HepG2 (cell line): ENCODE data around the gene ZBTB43. TPM values are rescaled to one million over a fixed set of nuclear protein-coding genes. Genes with fewer than 3 reads are reported as not detected.

Source experiments
- ZMYM2 ChIP-seq: sonication (generic); formaldehyde crosslinking; IDR thresholded peaks from 2 replicates; pipeline ENCODE4 v1.8.0; 2022; ENCODE audit warnings: mild to moderate bottlenecking, missing genetic modification reagents
- ZNF605 ChIP-seq: sonication (generic); formaldehyde crosslinking; IDR thresholded peaks from 2 replicates; pipeline ENCODE4 v1.8.0; 2022; ENCODE audit warnings: mild to moderate bottlenecking, missing genetic modification reagents
- ZNF747 ChIP-seq: sonication (generic); formaldehyde crosslinking; IDR thresholded peaks from 2 replicates; pipeline ENCODE4 v1.8.1; 2023; ENCODE audit warnings: missing genetic modification reagents, mild to moderate bottlenecking, borderline replicate concordance
- ZNF761 ChIP-seq: sonication (generic); formaldehyde crosslinking; conservative IDR thresholded peaks from 2 replicates; pipeline ENCODE4 v1.4.0; 2020; ENCODE audit warnings: mild to moderate bottlenecking, missing genetic modification reagents
- polyA plus RNA-seq, 8 experiments: library from polyadenylated mRNA; depleted of rRNA in 3 of 8; stranded (reverse) in 7 of 8; unstranded in 1 of 8; fragments of >200 nt; fragmentation: Illumina TruSeq in 4 of 8; extraction: Trizol in 4 of 8; gene quantifications; 2 replicates each; pipeline versions ENCODE4 v1.2.1 to v1.2.3, GENCODE V29; 2011 to 2016; ENCODE audit warnings: low read depth in 4 of 8, missing spikeins in 1 of 8, mixed read lengths in 1 of 8; ENCODE audit not compliant: insufficient read depth in 1 of 8
- total RNA-seq, 5 experiments: library from RNA; depleted of rRNA; stranded (reverse); fragments of >200 nt; fragmentation: Illumina TruSeq; extraction: Trizol; gene quantifications; 2 replicates each; pipeline ENCODE4 v1.2.3, GENCODE V29; 2016; ENCODE audit warnings: low read depth in 1 of 5
- TF ChIP-seq, protein P1 (sequence below): sonication (generic); formaldehyde crosslinking; conservative IDR thresholded peaks from 2 replicates; pipeline ENCODE4 v1.4.0; 2020; ENCODE audit warnings: mild to moderate bottlenecking, missing genetic modification reagents, moderate library complexity
- TF ChIP-seq, protein P2 (sequence below): sonication (generic); formaldehyde crosslinking; IDR thresholded peaks from 2 replicates; pipeline ENCODE4 v1.5.0; 2020; ENCODE audit warnings: missing genetic modification reagents
- TF ChIP-seq, protein P3 (sequence below), 2 experiments: sonication (generic) in 1 of 2; formaldehyde crosslinking in 1 of 2; IDR thresholded peaks; 2 replicates each; pipeline versions ENCODE4 v1.4.0 to v1.6.1; 2018 to 2020; ENCODE audit warnings: missing genetic modification reagents in 2 of 2, borderline replicate concordance in 1 of 2, low read depth in 1 of 2, mild to moderate bottlenecking in 1 of 2, missing biosample characterization in 1 of 2
- TF ChIP-seq, protein P4 (sequence below): sonication (generic); formaldehyde crosslinking; IDR thresholded peaks from 2 replicates; pipeline ENCODE4 v1.4.0; 2020; ENCODE audit warnings: mild to moderate bottlenecking, missing genetic modification reagents, borderline replicate concordance
- TF ChIP-seq, protein P5 (sequence below): IDR thresholded peaks from 2 replicates; pipeline ENCODE4 v1.6.1; 2012; ENCODE audit warnings: low read length, improper control_type of control experiment
- TF ChIP-seq, protein P6 (sequence below): sonication (generic); formaldehyde crosslinking; IDR thresholded peaks from 2 replicates; pipeline ENCODE4 v1.5.0; 2020; ENCODE audit warnings: mild to moderate bottlenecking, missing genetic modification reagents

Gene ZBTB43
- total and polyA plus RNA-seq, 2 of the 13 experiments (the other 11 are each of a cell fraction or from before 2014, with no cell fraction given): 7.1 to 31.4 TPM

DNA sequence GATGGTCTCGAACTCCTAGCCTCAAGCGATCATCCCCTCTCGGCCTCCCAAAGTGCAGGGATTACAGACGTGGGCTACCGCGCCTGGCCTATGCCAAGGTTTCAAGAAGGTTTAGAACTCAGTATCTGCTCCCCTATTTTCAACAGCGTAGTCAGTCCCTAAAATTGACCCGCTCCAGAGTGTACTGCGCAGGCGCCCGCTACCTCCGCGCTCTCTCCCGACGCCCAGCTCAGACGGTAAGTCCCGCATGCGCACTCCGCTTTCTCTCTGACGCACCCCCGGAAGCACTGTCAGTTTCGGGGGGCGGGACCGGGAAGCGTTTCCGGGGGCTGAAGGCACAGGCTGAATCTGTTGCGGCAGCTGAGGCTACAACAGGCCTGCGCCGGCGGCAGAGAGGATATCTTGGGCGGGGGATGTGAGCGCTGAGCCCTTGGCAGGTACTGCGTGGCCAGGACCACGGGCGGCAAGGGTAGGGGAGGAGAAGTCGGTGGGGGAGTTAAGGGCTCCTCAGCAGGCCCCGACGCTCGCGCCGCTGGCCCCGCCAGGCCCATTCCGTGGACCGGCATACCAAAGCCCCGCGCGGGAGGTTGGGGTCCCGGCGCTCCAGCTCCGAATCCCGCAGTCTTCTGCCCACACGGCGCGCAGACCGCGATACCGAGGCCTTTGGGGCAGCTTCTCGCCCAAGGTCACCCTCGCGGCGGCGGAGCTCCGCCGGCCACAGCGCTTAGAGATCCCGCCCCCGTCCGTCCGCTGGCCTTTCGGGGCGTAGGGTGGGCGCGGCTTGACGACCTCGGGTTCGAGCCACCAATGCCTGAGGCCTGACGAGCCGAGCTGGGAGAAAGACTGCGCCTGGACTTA, at the start of gene ZBTB43 (continued):
- TF ChIP-seq, protein P1, sequence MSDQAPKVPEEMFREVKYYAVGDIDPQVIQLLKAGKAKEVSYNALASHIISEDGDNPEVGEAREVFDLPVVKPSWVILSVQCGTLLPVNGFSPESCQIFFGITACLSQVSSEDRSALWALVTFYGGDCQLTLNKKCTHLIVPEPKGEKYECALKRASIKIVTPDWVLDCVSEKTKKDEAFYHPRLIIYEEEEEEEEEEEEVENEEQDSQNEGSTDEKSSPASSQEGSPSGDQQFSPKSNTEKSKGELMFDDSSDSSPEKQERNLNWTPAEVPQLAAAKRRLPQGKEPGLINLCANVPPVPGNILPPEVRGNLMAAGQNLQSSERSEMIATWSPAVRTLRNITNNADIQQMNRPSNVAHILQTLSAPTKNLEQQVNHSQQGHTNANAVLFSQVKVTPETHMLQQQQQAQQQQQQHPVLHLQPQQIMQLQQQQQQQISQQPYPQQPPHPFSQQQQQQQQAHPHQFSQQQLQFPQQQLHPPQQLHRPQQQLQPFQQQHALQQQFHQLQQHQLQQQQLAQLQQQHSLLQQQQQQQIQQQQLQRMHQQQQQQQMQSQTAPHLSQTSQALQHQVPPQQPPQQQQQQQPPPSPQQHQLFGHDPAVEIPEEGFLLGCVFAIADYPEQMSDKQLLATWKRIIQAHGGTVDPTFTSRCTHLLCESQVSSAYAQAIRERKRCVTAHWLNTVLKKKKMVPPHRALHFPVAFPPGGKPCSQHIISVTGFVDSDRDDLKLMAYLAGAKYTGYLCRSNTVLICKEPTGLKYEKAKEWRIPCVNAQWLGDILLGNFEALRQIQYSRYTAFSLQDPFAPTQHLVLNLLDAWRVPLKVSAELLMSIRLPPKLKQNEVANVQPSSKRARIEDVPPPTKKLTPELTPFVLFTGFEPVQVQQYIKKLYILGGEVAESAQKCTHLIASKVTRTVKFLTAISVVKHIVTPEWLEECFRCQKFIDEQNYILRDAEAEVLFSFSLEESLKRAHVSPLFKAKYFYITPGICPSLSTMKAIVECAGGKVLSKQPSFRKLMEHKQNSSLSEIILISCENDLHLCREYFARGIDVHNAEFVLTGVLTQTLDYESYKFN (CRISPR knock-in tag): no peak
- TF ChIP-seq ZMYM2 (CRISPR knock-in tag) (peak; percentile 82), ZNF761 (CRISPR knock-in tag) (no peak), ZNF605 (CRISPR knock-in tag) (peak; percentile 70; the same call in 1 of the 2 replicates), ZNF747 (CRISPR knock-in tag) (peak; percentile 48; the same call in 1 of the 2 replicates)
- TF ChIP-seq, protein P2, sequence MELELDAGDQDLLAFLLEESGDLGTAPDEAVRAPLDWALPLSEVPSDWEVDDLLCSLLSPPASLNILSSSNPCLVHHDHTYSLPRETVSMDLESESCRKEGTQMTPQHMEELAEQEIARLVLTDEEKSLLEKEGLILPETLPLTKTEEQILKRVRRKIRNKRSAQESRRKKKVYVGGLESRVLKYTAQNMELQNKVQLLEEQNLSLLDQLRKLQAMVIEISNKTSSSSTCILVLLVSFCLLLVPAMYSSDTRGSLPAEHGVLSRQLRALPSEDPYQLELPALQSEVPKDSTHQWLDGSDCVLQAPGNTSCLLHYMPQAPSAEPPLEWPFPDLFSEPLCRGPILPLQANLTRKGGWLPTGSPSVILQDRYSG (CRISPR knock-in tag): no peak
- TF ChIP-seq, protein P3, sequence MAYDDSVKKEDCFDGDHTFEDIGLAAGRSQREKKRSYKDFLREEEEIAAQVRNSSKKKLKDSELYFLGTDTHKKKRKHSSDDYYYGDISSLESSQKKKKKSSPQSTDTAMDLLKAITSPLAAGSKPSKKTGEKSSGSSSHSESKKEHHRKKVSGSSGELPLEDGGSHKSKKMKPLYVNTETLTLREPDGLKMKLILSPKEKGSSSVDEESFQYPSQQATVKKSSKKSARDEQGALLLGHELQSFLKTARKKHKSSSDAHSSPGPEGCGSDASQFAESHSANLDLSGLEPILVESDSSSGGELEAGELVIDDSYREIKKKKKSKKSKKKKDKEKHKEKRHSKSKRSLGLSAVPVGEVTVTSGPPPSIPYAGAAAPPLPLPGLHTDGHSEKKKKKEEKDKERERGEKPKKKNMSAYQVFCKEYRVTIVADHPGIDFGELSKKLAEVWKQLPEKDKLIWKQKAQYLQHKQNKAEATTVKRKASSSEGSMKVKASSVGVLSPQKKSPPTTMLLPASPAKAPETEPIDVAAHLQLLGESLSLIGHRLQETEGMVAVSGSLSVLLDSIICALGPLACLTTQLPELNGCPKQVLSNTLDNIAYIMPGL (CRISPR knock-in tag; IDR thresholded peaks at IDR 0.05; ENCODE audit: borderline replicate concordance in 1 of 2, low read depth in 1 of 2): peak; percentile 69 to 84; a peak in 3 of 4 replicates
- TF ChIP-seq, protein P4, sequence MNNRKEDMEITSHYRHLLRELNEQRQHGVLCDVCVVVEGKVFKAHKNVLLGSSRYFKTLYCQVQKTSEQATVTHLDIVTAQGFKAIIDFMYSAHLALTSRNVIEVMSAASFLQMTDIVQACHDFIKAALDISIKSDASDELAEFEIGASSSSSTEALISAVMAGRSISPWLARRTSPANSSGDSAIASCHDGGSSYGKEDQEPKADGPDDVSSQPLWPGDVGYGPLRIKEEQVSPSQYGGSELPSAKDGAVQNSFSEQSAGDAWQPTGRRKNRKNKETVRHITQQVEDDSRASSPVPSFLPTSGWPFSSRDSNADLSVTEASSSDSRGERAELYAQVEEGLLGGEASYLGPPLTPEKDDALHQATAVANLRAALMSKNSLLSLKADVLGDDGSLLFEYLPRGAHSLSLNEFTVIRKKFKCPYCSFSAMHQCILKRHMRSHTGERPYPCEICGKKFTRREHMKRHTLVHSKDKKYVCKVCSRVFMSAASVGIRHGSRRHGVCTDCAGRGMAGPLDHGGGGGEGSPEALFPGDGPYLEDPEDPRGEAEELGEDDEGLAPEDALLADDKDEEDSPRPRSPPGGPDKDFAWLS: no peak
- TF ChIP-seq, protein P5, sequence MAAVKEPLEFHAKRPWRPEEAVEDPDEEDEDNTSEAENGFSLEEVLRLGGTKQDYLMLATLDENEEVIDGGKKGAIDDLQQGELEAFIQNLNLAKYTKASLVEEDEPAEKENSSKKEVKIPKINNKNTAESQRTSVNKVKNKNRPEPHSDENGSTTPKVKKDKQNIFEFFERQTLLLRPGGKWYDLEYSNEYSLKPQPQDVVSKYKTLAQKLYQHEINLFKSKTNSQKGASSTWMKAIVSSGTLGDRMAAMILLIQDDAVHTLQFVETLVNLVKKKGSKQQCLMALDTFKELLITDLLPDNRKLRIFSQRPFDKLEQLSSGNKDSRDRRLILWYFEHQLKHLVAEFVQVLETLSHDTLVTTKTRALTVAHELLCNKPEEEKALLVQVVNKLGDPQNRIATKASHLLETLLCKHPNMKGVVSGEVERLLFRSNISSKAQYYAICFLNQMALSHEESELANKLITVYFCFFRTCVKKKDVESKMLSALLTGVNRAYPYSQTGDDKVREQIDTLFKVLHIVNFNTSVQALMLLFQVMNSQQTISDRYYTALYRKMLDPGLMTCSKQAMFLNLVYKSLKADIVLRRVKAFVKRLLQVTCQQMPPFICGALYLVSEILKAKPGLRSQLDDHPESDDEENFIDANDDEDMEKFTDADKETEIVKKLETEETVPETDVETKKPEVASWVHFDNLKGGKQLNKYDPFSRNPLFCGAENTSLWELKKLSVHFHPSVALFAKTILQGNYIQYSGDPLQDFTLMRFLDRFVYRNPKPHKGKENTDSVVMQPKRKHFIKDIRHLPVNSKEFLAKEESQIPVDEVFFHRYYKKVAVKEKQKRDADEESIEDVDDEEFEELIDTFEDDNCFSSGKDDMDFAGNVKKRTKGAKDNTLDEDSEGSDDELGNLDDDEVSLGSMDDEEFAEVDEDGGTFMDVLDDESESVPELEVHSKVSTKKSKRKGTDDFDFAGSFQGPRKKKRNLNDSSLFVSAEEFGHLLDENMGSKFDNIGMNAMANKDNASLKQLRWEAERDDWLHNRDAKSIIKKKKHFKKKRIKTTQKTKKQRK: no peak
- TF ChIP-seq, protein P6, sequence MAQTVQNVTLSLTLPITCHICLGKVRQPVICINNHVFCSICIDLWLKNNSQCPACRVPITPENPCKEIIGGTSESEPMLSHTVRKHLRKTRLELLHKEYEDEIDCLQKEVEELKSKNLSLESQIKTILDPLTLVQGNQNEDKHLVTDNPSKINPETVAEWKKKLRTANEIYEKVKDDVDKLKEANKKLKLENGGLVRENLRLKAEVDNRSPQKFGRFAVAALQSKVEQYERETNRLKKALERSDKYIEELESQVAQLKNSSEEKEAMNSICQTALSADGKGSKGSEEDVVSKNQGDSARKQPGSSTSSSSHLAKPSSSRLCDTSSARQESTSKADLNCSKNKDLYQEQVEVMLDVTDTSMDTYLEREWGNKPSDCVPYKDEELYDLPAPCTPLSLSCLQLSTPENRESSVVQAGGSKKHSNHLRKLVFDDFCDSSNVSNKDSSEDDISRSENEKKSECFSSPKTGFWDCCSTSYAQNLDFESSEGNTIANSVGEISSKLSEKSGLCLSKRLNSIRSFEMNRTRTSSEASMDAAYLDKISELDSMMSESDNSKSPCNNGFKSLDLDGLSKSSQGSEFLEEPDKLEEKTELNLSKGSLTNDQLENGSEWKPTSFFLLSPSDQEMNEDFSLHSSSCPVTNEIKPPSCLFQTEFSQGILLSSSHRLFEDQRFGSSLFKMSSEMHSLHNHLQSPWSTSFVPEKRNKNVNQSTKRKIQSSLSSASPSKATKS (CRISPR knock-in tag): 0 out of 2 replicates have a peak, but pooled peaks have one; percentile 22
